OCI-LY1 (cell line): ENCODE results near the gene UBAC1.

Experiments used
- H2AFZ ChIP-seq: fragments of 200-600 bp; sonication (generic), shearing (Covaris generic); 2 replicates; pipeline ENCODE4 v1.6.0; 2014; ENCODE audit warnings: antibody characterized with exemption, mild to moderate bottlenecking, low read length
- H3F3A ChIP-seq: fragments of 200-600 bp; sonication (generic), shearing (Covaris generic); 2 replicates; pipeline ENCODE4 v1.6.0; 2014; ENCODE audit warnings: mild to moderate bottlenecking, antibody characterized with exemption, low read length, moderate library complexity; ENCODE audit not compliant: insufficient read depth
- H3K27ac ChIP-seq: fragments of 200-600 bp; sonication (generic); 2 replicates; pipeline ENCODE4 v1.5.1; 2014; ENCODE audit warnings: low read length, mixed run types, mild to moderate bottlenecking, low read depth; ENCODE audit not compliant: poor library complexity, severe bottlenecking
- H3K27me3 ChIP-seq: fragments of 200-600 bp; sonication (generic); 2 replicates; pipeline ENCODE4 v1.6.0; 2014; ENCODE audit warnings: antibody characterized with exemption, mild to moderate bottlenecking, low read length, moderate library complexity; ENCODE audit not compliant: insufficient read depth
- H3K36me3 ChIP-seq: fragments of 200-600 bp; sonication (generic); 2 replicates; pipeline ENCODE4 v1.6.1; 2014; ENCODE audit warnings: mild to moderate bottlenecking, antibody characterized with exemption, low read length, moderate library complexity, mixed read lengths; ENCODE audit not compliant: insufficient read depth
- H3K4me1 ChIP-seq: fragments of 200-600 bp; sonication (generic); 2 replicates; pipeline ENCODE4 v1.5.1; 2014; ENCODE audit warnings: mild to moderate bottlenecking, low read length, moderate library complexity; ENCODE audit not compliant: insufficient read depth, severe bottlenecking
- H3K4me2 ChIP-seq: fragments of 200-600 bp; sonication (generic), shearing (Covaris generic); 2 replicates; pipeline ENCODE4 v1.6.1; 2014; ENCODE audit warnings: low read length
- H3K4me3 ChIP-seq: fragments of 200-600 bp; sonication (generic); 2 replicates; pipeline ENCODE4 v1.5.1; 2014; ENCODE audit warnings: low read length, low read depth, mild to moderate bottlenecking, mixed read lengths; ENCODE audit not compliant: poor library complexity, severe bottlenecking
- H3K79me2 ChIP-seq: fragments of 200-600 bp; shearing (Covaris generic); 2 replicates; pipeline ENCODE4 v1.6.1; 2016; ENCODE audit warnings: mixed run types, low read length, mixed read lengths; ENCODE audit not compliant: insufficient read depth
- H3K9ac ChIP-seq: fragments of 200-600 bp; sonication (generic), shearing (Covaris generic); 2 replicates; pipeline ENCODE4 v1.6.1; 2014; ENCODE audit warnings: mild to moderate bottlenecking, low read length, mixed read lengths
- H3K9me2 ChIP-seq: fragments of 200-600 bp; sonication (generic), shearing (Covaris generic); 2 replicates; pipeline ENCODE4 v1.6.1; 2014; ENCODE audit warnings: low read depth, mild to moderate bottlenecking, low read length, mixed read lengths
- H3K9me3 ChIP-seq: fragments of 200-600 bp; shearing (Covaris generic); 2 replicates; pipeline ENCODE4 v1.6.1; 2014; ENCODE audit warnings: low read length, mixed read lengths
- H4K20me1 ChIP-seq: fragments of 200-600 bp; sonication (generic), shearing (Covaris generic); 2 replicates; pipeline ENCODE4 v1.6.0; 2016; ENCODE audit warnings: mild to moderate bottlenecking, low read length; ENCODE audit not compliant: insufficient read depth
- CTCF ChIP-seq: fragments of 200-600 bp; sonication (generic), shearing (Covaris generic); IDR thresholded peaks from 2 replicates; pipeline ENCODE4 v1.5.1; 2017; ENCODE audit warnings: mild to moderate bottlenecking, antibody characterized with exemption, low read length, moderate library complexity, mixed read lengths
- EZH2 ChIP-seq: fragments of 200-600 bp; sonication (generic), shearing (Covaris generic); IDR thresholded peaks from 2 replicates; pipeline ENCODE4 v1.8.0; 2017; ENCODE audit warnings: borderline replicate concordance, mixed run types, mild to moderate bottlenecking, antibody characterized with exemption, low read length, moderate library complexity, mixed read lengths

Gene UBAC1

GRCh38 chr9:135928074-135928730, 33.0 kb downstream of the UBAC1 start:
- Histone ChIP-seq H3K27me3 (no peaks in the 10 kb centered on the region), H3K4me3 (no peak overlapping the region), H3K4me2 (no peak overlapping the region), H3K9me3 (no peaks in the 10 kb centered on the region), H3K36me3 (peaks cover 18% of the 10 kb centered on the region), H3F3A (no peaks in the 10 kb centered on the region), H3K27ac (no peak overlapping the region), H2AFZ (no peak overlapping the region), H3K79me2 (no peaks in the 10 kb centered on the region), H3K9me2 (no peaks in the 10 kb centered on the region), H3K4me1 (no peaks in the 10 kb centered on the region), H3K9ac (no peak overlapping the region), H4K20me1 (no peaks in the 10 kb centered on the region)
- no peak for TF ChIP-seq EZH2
- no peak for TF ChIP-seq CTCF

GRCh38 chr9:135927195-135928013, 33.8 kb downstream of the UBAC1 start:
- no peaks in the 10 kb centered on the region for H3K9me3 ChIP-seq
- no peaks in the 10 kb centered on the region for H3F3A ChIP-seq
- H3K4me1 ChIP-seq: no peaks in the 10 kb centered on the region
- no peaks in the 10 kb centered on the region for H3K27me3 ChIP-seq
- peaks cover 10% of the 10 kb centered on the region for H3K36me3 ChIP-seq
- H3K4me2 ChIP-seq: no peak overlapping the region
- H3K27ac ChIP-seq: no peak overlapping the region
- H3K9me2 ChIP-seq: no peaks in the 10 kb centered on the region
- no peak overlapping the region for H3K9ac ChIP-seq
- H2AFZ ChIP-seq: no peak overlapping the region
- TF ChIP-seq EZH2 (no peak), CTCF (no peak)
- H3K79me2 ChIP-seq: no peaks in the 10 kb centered on the region
- no peaks in the 10 kb centered on the region for H4K20me1 ChIP-seq
- no peak overlapping the region for H3K4me3 ChIP-seq

GRCh38 chr9:135926402-135927194, 34.6 kb downstream of the UBAC1 start:
- no peak overlapping the region for H3K9ac ChIP-seq
- no peak overlapping the region for H2AFZ ChIP-seq
- H3K4me3 ChIP-seq: no peak overlapping the region
- no peaks in the 10 kb centered on the region for H3K9me2 ChIP-seq
- TF ChIP-seq CTCF (no peak), EZH2 (no peak)
- H3K27ac ChIP-seq: no peak overlapping the region
- no peaks in the 10 kb centered on the region for H4K20me1 ChIP-seq
- no peaks in the 10 kb centered on the region for H3K79me2 ChIP-seq
- peaks cover 5% of the 10 kb centered on the region for H3K36me3 ChIP-seq
- H3K4me2 ChIP-seq: no peak overlapping the region
- no peaks in the 10 kb centered on the region for H3K4me1 ChIP-seq
- no peaks in the 10 kb centered on the region for H3K27me3 ChIP-seq
- no peaks in the 10 kb centered on the region for H3F3A ChIP-seq
- H3K9me3 ChIP-seq: no peaks in the 10 kb centered on the region
